ENCODE measurements around the gene MLPH. TPM values are rescaled to one million over a fixed set of nuclear protein-coding genes. Genes with fewer than 3 reads are reported as not detected.

Gene MLPH
- total and polyA plus RNA-seq, 2 experiments from 2014 or later = 8.1 to 10.8 TPM

GRCh38 chr2:237501892-237502513, 15.0 kb downstream of the MLPH start:
- in situ Hi-C loops (cut with MboI) = no loop called here
- TF ChIP-seq EZH2 (IDR thresholded peaks at IDR 0.05; ENCODE audit: insufficient read depth, poor library complexity, severe bottlenecking) (no peak), EZH2phosphoT487 (IDR thresholded peaks at IDR 0.05; ENCODE audit: insufficient read depth, low read depth) (no peak)
- DNase-seq = peak; percentile 39
- no peaks in the 10 kb centered on the region for H3K36me3 ChIP-seq (ENCODE audit: low read depth)
- H3K9me3 ChIP-seq (ENCODE audit: low read depth) = no peaks in the 10 kb centered on the region
- 43 to 53% methylated on average over 2 of the region's 2 CpGs for WGBS, 2 experiments (ENCODE audit: low coverage in 1 of 2, low lambda C conversion rate in 2 of 2, missing lambda C conversion rate in 2 of 2)
- H4K20me1 ChIP-seq (ENCODE audit: insufficient read depth) = no peaks in the 10 kb centered on the region
- no peaks in the 10 kb centered on the region for H3K9me2 ChIP-seq (ENCODE audit: insufficient read depth)
- H3F3A ChIP-seq (ENCODE audit: insufficient read depth) = peaks cover 42% of the 10 kb centered on the region
- H3K27me3 ChIP-seq (replicated peaks; ENCODE audit: insufficient read depth) = no peaks in the 10 kb centered on the region
- H3K4me2 ChIP-seq (ENCODE audit: unreplicated experiment) = peak overlapping the region; percentile 34
- H3K4me1 ChIP-seq (ENCODE audit: insufficient read depth) = peaks cover 55% of the 10 kb centered on the region
- peak overlapping the region; percentile 95 for H3K27ac ChIP-seq
- peak overlapping the region; percentile 3; the same call in 1 of the 2 replicates for H2AFZ ChIP-seq
- no peak overlapping the region for H3K4me3 ChIP-seq
- H3K79me2 ChIP-seq (ENCODE audit: insufficient read depth) = peaks cover 31% of the 10 kb centered on the region
- peak overlapping the region; percentile 77 for H3K9ac ChIP-seq

GRCh38 chr2:237503201-237503600, 16.1 kb downstream of the MLPH start:
- WGBS, 2 experiments (ENCODE audit: low coverage in 1 of 2, low lambda C conversion rate in 2 of 2, missing lambda C conversion rate in 2 of 2) = 97% methylated on average over 16 of the region's 16 CpGs
- Histone ChIP-seq H3F3A (ENCODE audit: insufficient read depth) (peaks cover 32% of the 10 kb centered on the region), H3K36me3 (ENCODE audit: low read depth) (no peaks in the 10 kb centered on the region), H4K20me1 (ENCODE audit: insufficient read depth) (no peaks in the 10 kb centered on the region), H3K4me3 (no peak overlapping the region), H3K4me2 (ENCODE audit: unreplicated experiment) (no peak overlapping the region), H3K79me2 (ENCODE audit: insufficient read depth) (peaks cover 31% of the 10 kb centered on the region), H2AFZ (no peak overlapping the region), H3K9me2 (ENCODE audit: insufficient read depth) (no peaks in the 10 kb centered on the region), H3K4me1 (ENCODE audit: insufficient read depth) (peaks cover 44% of the 10 kb centered on the region), H3K9me3 (ENCODE audit: low read depth) (no peaks in the 10 kb centered on the region), H3K27me3 (replicated peaks; ENCODE audit: insufficient read depth) (no peaks in the 10 kb centered on the region), H3K9ac (no peak overlapping the region), H3K27ac (peak overlapping the region; percentile 95)
- in situ Hi-C loops (cut with MboI) = no loop called here
- DNase-seq = no peak
- TF ChIP-seq EZH2phosphoT487 (IDR thresholded peaks at IDR 0.05; ENCODE audit: insufficient read depth, low read depth) (no peak), EZH2 (IDR thresholded peaks at IDR 0.05; ENCODE audit: insufficient read depth, poor library complexity, severe bottlenecking) (no peak)

- Histone ChIP-seq H3F3A (ENCODE audit: insufficient read depth) (peaks cover 12% of the 10 kb centered on the region), H3K4me3 (no peak overlapping the region), H3K9me2 (ENCODE audit: insufficient read depth) (no peaks in the 10 kb centered on the region), H2AFZ (no peak overlapping the region), H3K9ac (no peak overlapping the region), H4K20me1 (ENCODE audit: insufficient read depth) (no peaks in the 10 kb centered on the region), H3K4me2 (ENCODE audit: unreplicated experiment) (no peak overlapping the region), H3K4me1 (ENCODE audit: insufficient read depth) (peaks cover 24% of the 10 kb centered on the region), H3K79me2 (ENCODE audit: insufficient read depth) (peaks cover 15% of the 10 kb centered on the region), H3K9me3 (ENCODE audit: low read depth) (no peaks in the 10 kb centered on the region), H3K36me3 (ENCODE audit: low read depth) (no peaks in the 10 kb centered on the region), H3K27ac (no peak overlapping the region), H3K27me3 (replicated peaks; ENCODE audit: insufficient read depth) (no peaks in the 10 kb centered on the region)
- in situ Hi-C loops (cut with MboI) = no loop called here
- no peak for DNase-seq
- WGBS, 2 experiments (ENCODE audit: low coverage in 1 of 2, low lambda C conversion rate in 2 of 2, missing lambda C conversion rate in 2 of 2) = 89 to 92% methylated on average over 15 of the region's 15 CpGs
- TF ChIP-seq EZH2 (IDR thresholded peaks at IDR 0.05; ENCODE audit: insufficient read depth, poor library complexity, severe bottlenecking) (no peak), EZH2phosphoT487 (IDR thresholded peaks at IDR 0.05; ENCODE audit: insufficient read depth, low read depth) (no peak)
These were observed 18.3 kb downstream of the MLPH start for GRCh38 chr2:237505188-237505939.

GRCh38 chr2:237507512-237507911, 20.5 kb downstream of the MLPH start:
- Histone ChIP-seq H3K79me2 (ENCODE audit: insufficient read depth) (peaks cover 15% of the 10 kb centered on the region), H3K36me3 (ENCODE audit: low read depth) (no peaks in the 10 kb centered on the region), H3K9ac (no peak overlapping the region), H3K4me3 (no peak overlapping the region), H2AFZ (no peak overlapping the region), H3K4me1 (ENCODE audit: insufficient read depth) (peaks cover 6% of the 10 kb centered on the region), H3K27ac (no peak overlapping the region), H3K9me2 (ENCODE audit: insufficient read depth) (no peaks in the 10 kb centered on the region), H3F3A (ENCODE audit: insufficient read depth) (peaks cover 9% of the 10 kb centered on the region), H4K20me1 (ENCODE audit: insufficient read depth) (no peaks in the 10 kb centered on the region), H3K4me2 (ENCODE audit: unreplicated experiment) (no peak overlapping the region), H3K9me3 (ENCODE audit: low read depth) (no peaks in the 10 kb centered on the region), H3K27me3 (replicated peaks; ENCODE audit: insufficient read depth) (no peaks in the 10 kb centered on the region)
- in situ Hi-C loops (cut with MboI) = no loop called here
- DNase-seq = no peak
- WGBS, 2 experiments (ENCODE audit: low coverage in 1 of 2, low lambda C conversion rate in 2 of 2, missing lambda C conversion rate in 2 of 2) = 52 to 57% methylated on average over 7 of the region's 7 CpGs
- TF ChIP-seq EZH2phosphoT487 (IDR thresholded peaks at IDR 0.05; ENCODE audit: insufficient read depth, low read depth) = no peak
- no peak for TF ChIP-seq EZH2 (IDR thresholded peaks at IDR 0.05; ENCODE audit: insufficient read depth, poor library complexity, severe bottlenecking)

Measured in GM23248 (cell line).